Kidney glomerular epithelial cell (primary cell): ENCODE data around the gene KIF18B.
"Not testable (repeated sequence)": the region's sequence is repeated elsewhere in the genome, so short reads cannot be mapped to it uniquely, and the experiment has no call there.

Source experiments
- DNase-seq: peaks from one replicate; lab custom pipeline; 2025; lab: John Stamatoyannopoulos, UW

Gene KIF18B

GRCh38 chr17:44969144-44969780, 21.7 kb upstream of the KIF18B start:
- no peak for DNase-seq

- peak; percentile 73 for DNase-seq
Observed at GRCh38 chr17:44968225-44969143, 20.9 kb upstream of the KIF18B start, which contains the start of gene C1QL1. Gene C1QL1, minus strand, starts transcription at chr17:44968303. Its CDS starts 255 bp downstream, at chr17:44968048.

DNA sequence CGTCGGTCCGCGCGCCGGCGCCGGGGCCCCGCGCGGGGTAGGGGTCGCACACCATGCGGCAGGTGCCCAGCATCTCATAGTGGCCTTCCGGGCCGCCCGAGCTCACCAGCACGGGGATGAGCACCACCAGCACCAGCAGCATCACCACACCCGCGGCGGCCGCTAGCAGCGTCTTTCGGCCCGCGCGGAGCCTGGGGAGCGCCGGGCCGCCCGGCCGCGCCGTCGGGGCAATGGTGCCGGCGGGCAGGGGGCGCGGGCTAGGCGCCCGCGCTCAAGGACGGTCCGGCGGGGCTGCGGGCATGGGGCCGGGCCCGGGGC, 20.3 kb upstream of the KIF18B start:
- no peak for DNase-seq

DNA sequence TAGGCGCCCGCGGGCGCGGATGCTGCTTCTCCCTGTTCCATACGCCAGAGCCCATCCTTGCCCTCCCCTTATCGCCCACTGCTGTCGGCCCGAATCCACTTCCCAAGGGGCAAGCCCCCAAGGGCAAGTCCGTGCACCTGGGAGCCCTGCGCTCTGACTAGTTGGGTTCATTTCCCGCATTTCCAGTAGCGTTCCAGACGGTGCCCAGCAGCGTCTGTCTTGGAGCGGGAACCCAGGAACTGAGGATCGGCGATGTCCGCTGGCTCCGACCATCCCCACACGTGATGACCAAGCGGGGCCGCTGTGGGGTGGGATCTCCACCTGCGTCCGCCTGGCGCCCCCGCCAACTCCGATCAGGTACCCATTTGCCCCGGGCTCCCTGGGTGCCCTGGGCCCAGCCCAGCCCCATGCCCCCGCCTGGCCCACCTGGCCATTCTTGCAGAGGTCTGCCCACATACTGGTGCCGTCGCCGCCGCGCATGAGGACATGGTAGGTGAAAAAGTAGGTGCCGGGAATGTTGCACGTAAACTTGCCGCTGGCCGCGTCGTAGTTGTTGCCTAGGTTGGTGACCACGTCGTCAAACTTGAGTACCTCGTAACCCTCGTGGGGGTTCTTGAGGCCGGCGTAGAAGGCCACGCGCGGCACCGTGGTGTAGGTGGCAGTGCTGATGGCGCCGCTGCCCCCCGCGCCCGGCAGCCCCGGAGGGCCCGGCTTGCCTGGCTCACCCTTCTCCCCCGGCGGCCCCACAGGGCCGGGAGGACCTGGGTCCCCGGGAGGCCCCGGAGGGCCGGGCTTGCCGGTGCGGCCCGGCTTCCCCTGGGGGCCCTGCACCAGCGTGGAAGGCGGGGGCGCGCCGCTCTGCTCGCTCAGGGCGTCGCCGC, 19.7 kb upstream of the KIF18B start:
- no peak for DNase-seq

DNA sequence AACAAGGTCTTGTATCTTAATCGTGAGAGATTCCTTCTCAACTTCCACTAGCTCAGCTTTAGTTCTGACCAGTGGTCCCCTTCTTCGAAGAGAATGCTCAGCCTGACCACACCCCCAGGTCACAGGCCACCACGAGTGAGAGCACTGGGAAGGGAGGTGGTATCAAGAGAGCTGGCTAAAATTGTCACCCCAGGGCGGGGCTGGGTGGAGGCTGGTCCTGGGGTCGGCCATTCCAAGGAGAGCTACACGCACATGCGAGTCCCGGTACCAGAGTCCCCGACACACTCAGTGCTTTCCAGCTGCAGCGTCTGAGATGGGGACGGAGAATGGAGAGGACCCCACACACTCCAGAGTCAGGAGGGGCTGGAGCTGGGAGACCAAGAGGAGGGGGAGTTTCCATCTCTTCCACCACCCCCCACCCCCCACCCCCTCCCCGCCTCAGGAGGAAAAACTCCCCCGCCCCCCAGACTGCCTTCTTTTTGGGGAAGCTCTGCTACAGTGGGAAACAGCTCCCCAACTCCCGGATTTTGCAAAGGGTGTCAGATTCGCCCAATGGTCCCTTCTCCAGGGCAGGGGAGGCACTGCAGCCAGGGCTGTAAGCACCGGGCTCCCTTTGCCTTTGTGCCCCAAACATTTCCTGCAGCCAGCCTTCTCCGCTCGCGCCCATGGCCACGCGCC, 18.9 kb upstream of the KIF18B start:
- no peak for DNase-seq

GRCh38 chr17:44965481-44966234, 18.1 kb upstream of the KIF18B start:
- no peak for DNase-seq

- no peak for DNase-seq
Observed at GRCh38 chr17:44961921-44962350, 14.4 kb upstream of the KIF18B start.

- DNase-seq = peak; percentile 21
Observed at GRCh38 chr17:44960691-44961090, 13.1 kb upstream of the KIF18B start.

- DNase-seq = no peak
Observed at GRCh38 chr17:44959821-44960531, 12.4 kb upstream of the KIF18B start.

- DNase-seq = no peak
Observed at GRCh38 chr17:44956998-44957981, 9.7 kb upstream of the KIF18B start.

GRCh38 chr17:44955674-44956425, 8.3 kb upstream of the KIF18B start:
- peak; percentile 23 for DNase-seq

GRCh38 chr17:44952946-44953475, 5.4 kb upstream of the KIF18B start:
- DNase-seq = no peak

- DNase-seq = no peak
Observed at GRCh38 chr17:44948315-44948795, 782 bp upstream of the KIF18B start.

GRCh38 chr17:44945652-44946051, 1.9 kb downstream of the KIF18B start:
- DNase-seq = not testable (repeated sequence)

GRCh38 chr17:44942456-44942855, 5.1 kb downstream of the KIF18B start:
- DNase-seq = no peak

DNA sequence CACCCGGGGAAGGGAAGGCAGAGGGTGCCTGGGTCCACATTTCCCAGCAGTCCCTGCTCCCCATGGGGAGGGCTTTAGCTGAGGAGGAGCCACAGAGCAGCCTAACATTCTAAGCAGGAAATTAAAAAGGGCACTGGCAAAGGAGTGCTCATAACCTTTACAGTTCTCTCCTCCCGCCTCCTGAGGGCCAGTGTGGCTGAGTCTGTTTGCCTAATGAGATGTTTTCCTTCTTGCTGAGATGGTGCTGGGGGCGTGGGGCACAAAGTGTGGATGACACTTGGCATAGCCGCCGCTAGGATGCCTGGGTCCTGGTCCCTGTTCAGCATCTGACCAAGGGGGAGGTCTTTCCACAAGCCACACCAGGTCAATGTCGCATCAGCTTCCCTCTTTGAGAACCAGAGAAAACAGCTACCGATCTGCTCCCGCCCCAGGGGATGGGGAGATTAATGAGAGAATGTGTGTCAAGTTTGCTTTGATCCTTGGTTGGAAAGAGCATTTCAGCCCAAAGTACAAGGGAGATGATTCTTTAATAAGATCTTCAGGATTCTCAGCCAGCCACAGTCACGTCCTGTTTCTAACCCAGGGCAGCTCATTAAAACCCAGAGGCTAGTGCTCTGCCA, 5.8 kb downstream of the KIF18B start:
- no peak for DNase-seq

GRCh38 chr17:44940768-44941167, 6.8 kb downstream of the KIF18B start:
- no peak for DNase-seq
